HCT116 (cell line): ENCODE measurements around the gene C5orf34. TPM values are rescaled to one million over a fixed set of nuclear protein-coding genes. Genes with fewer than 3 reads are reported as not detected.

Experiments
- ATAC-seq: fragments of 200-7000 bp; cut with Tn5 transposase; 2 replicates; pipeline ENCODE4 v1.9.1; 2020; ENCODE audit warnings: mild to moderate bottlenecking, moderate library complexity
- BruUV-seq: library from RNA; stranded (reverse); fragments of 400-500 nt; replicated peaks from 2 replicates; lab custom pipeline; 2021; lab: Mats Ljungman, UMichigan
- CTCF ChIA-PET: fragments of 300-600 bp; sonication (Branson Sonifier 250); formaldehyde crosslinking; loops from one replicate; lab custom pipeline; 2021; ENCODE audit warnings: antibody characterized with exemption; lab: Charles Lee
- POLR2A ChIA-PET: fragments of 300-600, 350-600 bp; sonication (Branson Sonifier 250); formaldehyde crosslinking; loops from one replicate; lab custom pipeline; 2021; ENCODE audit warnings: antibody characterized with exemption; lab: Charles Lee
- RAD21 ChIA-PET, 2 experiments: fragments of 300-600 bp; sonication (Branson Sonifier 250); formaldehyde crosslinking; loops; one replicate each; lab custom pipeline; 2023; ENCODE audit warnings: low total read pairs in 2 of 2; ENCODE audit not compliant: uncharacterized antibody in 2 of 2, unreplicated experiment in 2 of 2, low non-redundant PET in 1 of 2; lab: Charles Lee
- DNase-seq: peaks from one replicate; pipeline ENCODE4 v3.0.0-alpha.2; 2010; ENCODE audit warnings: low read depth, low spot score
- H2AFZ ChIP-seq: fragments of 200-600 bp; shearing (Covaris generic), sonication (generic); 2 replicates; pipeline ENCODE4 v1.6.1; 2017; ENCODE audit warnings: low read depth, mixed run types, mixed read lengths, antibody characterized with exemption, low read length; ENCODE audit not compliant: poor library complexity, severe bottlenecking
- H3K27ac ChIP-seq: 2 replicates; pipeline ENCODE4 v1.5.1; 2012; ENCODE audit warnings: low read depth, low read length
- H3K27me3 ChIP-seq: fragments of 200-600 bp; sonication (generic); 2 replicates; pipeline ENCODE4 v1.6.1; 2016; ENCODE audit warnings: mixed run types, low read length, mixed read lengths; ENCODE audit not compliant: insufficient read depth
- H3K36me3 ChIP-seq, 2 experiments: fragments of 200-500 bp in 1 of 2; fragments of 200-600 bp in 1 of 2; sonication (Bioruptor generic) in 1 of 2; sonication (generic) in 1 of 2; 2 replicates each; pipeline versions ENCODE4 v1.5.1 to v1.6.1; 2014 to 2016; ENCODE audit warnings: low read length in 2 of 2, inconsistent platforms in 1 of 2, mixed read lengths in 1 of 2, mixed run types in 1 of 2; ENCODE audit not compliant: insufficient read depth in 2 of 2, control insufficient read depth in 1 of 2
- H3K4me1 ChIP-seq, 2 experiments: fragments of 200-600 bp in 1 of 2; sonication (generic) in 1 of 2; 2 replicates each; pipeline versions ENCODE4 v1.5.1 to v1.6.1; 2012 to 2017; ENCODE audit warnings: low read length in 2 of 2, inconsistent platforms in 1 of 2, mild to moderate bottlenecking in 1 of 2, mixed read lengths in 1 of 2, mixed run types in 1 of 2, moderate library complexity in 1 of 2; ENCODE audit not compliant: insufficient read depth in 2 of 2, control insufficient read depth in 1 of 2
- H3K4me2 ChIP-seq: fragments of 200-600 bp; sonication (generic); 2 replicates; pipeline ENCODE4 v1.6.1; 2017; ENCODE audit warnings: mixed run types, low read length, mixed read lengths
- H3K4me3 ChIP-seq, 2 experiments: fragments of 200-600 bp in 1 of 2; sonication (generic) in 1 of 2; replicated peaks in 1 of 2; 2 replicates each; pipeline ENCODE4 v1.5.1; 2011 to 2016; ENCODE audit warnings: low read length in 2 of 2, control low read depth in 1 of 2, low read depth in 1 of 2, mild to moderate bottlenecking in 1 of 2, mixed read lengths in 1 of 2, mixed run types in 1 of 2
- H3K79me2 ChIP-seq: fragments of 200-600 bp; sonication (generic); 2 replicates; pipeline ENCODE4 v1.6.1; 2017; ENCODE audit warnings: mild to moderate bottlenecking, mixed run types, low read length, moderate library complexity, mixed read lengths; ENCODE audit not compliant: insufficient read depth
- H3K9ac ChIP-seq: fragments of 200-600 bp; sonication (generic); 2 replicates; pipeline ENCODE4 v1.6.1; 2016; ENCODE audit warnings: low read length, mixed read lengths
- H3K9me2 ChIP-seq: fragments of 200-600 bp; sonication (generic), shearing (Covaris generic); 2 replicates; pipeline ENCODE4 v1.6.1; 2017; ENCODE audit warnings: mixed run types, mild to moderate bottlenecking, moderate library complexity; ENCODE audit not compliant: insufficient read depth
- H3K9me3 ChIP-seq, 2 experiments: fragments of 200-500 bp in 1 of 2; fragments of 200-600 bp in 1 of 2; sonication (Bioruptor generic) in 1 of 2; sonication (generic) in 1 of 2; 2 replicates each; pipeline ENCODE4 v1.6.1; 2014 to 2017; ENCODE audit warnings: low read length in 2 of 2, mixed read lengths in 2 of 2, inconsistent platforms in 1 of 2, low read depth in 1 of 2, mild to moderate bottlenecking in 1 of 2, mixed run types in 1 of 2, moderate library complexity in 1 of 2; ENCODE audit not compliant: control insufficient read depth in 1 of 2, insufficient read depth in 1 of 2
- H4K20me1 ChIP-seq: fragments of 200-600 bp; sonication (generic), shearing (Covaris generic); 2 replicates; pipeline ENCODE4 v1.6.1; 2017; ENCODE audit warnings: mixed run types, mild to moderate bottlenecking, moderate library complexity; ENCODE audit not compliant: insufficient read depth
- ATF3 ChIP-seq: IDR thresholded peaks from 2 replicates; pipeline ENCODE4 v1.6.1; 2012
- CBX3 ChIP-seq: IDR thresholded peaks from 2 replicates; pipeline ENCODE4 v1.6.1; 2012; ENCODE audit warnings: low read depth
- CTCF ChIP-seq, 3 experiments: fragments of 200-600 bp in 1 of 3; sonication (generic) in 1 of 3; IDR thresholded peaks in 2 of 3; conservative IDR thresholded peaks in 1 of 3; 2 replicates each; pipeline ENCODE4 v1.5.1; 2012 to 2017; ENCODE audit warnings: low read depth in 2 of 3, low read length in 2 of 3, antibody characterized with exemption in 1 of 3, borderline replicate concordance in 1 of 3, control low read depth in 1 of 3, mild to moderate bottlenecking in 1 of 3, mixed read lengths in 1 of 3, mixed run types in 1 of 3, moderate library complexity in 1 of 3; ENCODE audit not compliant: insufficient read depth in 1 of 3
- EGR1 ChIP-seq: IDR thresholded peaks from 2 replicates; pipeline ENCODE4 v1.6.1; 2012; ENCODE audit warnings: low read depth
- ELF1 ChIP-seq: IDR thresholded peaks from 2 replicates; pipeline ENCODE4 v1.6.1; 2012; ENCODE audit warnings: low read depth, borderline replicate concordance
- FOSL1 ChIP-seq: IDR thresholded peaks from 2 replicates; pipeline ENCODE4 v1.6.1; 2012; ENCODE audit warnings: low read depth
- POLR2A ChIP-seq: IDR thresholded peaks from 2 replicates; pipeline ENCODE4 v1.7.0; 2011; ENCODE audit warnings: borderline replicate concordance; ENCODE audit not compliant: insufficient read depth, insufficient read length; ENCODE audit errors: extremely low read depth
- POLR2AphosphoS5 ChIP-seq: IDR thresholded peaks from 2 replicates; pipeline ENCODE4 v1.6.1; 2011; ENCODE audit warnings: mild to moderate bottlenecking, low read depth, low read length, moderate library complexity
- RAD21 ChIP-seq: IDR thresholded peaks from 2 replicates; pipeline ENCODE4 v1.6.1; 2012; ENCODE audit warnings: low read depth, mild to moderate bottlenecking
- SIN3A ChIP-seq: IDR thresholded peaks from 2 replicates; pipeline ENCODE4 v1.6.1; 2012; ENCODE audit warnings: low read depth
- SP1 ChIP-seq: IDR thresholded peaks from 2 replicates; pipeline ENCODE4 v1.6.1; 2012; ENCODE audit warnings: low read depth
- SRF ChIP-seq: IDR thresholded peaks from 2 replicates; pipeline ENCODE4 v1.6.1; 2012; ENCODE audit warnings: low read depth
- TCF7L2 ChIP-seq: IDR thresholded peaks from 2 replicates; pipeline ENCODE4 v1.7.0; 2011; ENCODE audit warnings: borderline replicate concordance, inconsistent platforms; ENCODE audit not compliant: insufficient read depth, insufficient read length; ENCODE audit errors: extremely low read depth
- ZNF274 ChIP-seq: fragments of 200-500 bp; sonication (Bioruptor generic); IDR thresholded peaks from 2 replicates; pipeline ENCODE4 v1.6.1; 2014; ENCODE audit warnings: mild to moderate bottlenecking, low read depth, low read length, inconsistent platforms
- intact Hi-C: fragments of 100-400 bp; cut with micrococcal nuclease; formaldehyde crosslinking; loops from 2 replicates; pipeline ENCODE4 v1.10.0; 2022
- total RNA-seq: library from RNA; stranded (reverse); gene quantifications from one replicate; pipeline ENCODE4 v1.2.1, GENCODE V29; 2021; ENCODE audit not compliant: unreplicated experiment
- TF ChIP-seq, protein P1 (sequence below): IDR thresholded peaks from 2 replicates; pipeline ENCODE4 v1.6.1; 2011; ENCODE audit warnings: mild to moderate bottlenecking, low read length, moderate library complexity; ENCODE audit not compliant: insufficient replicate concordance; ENCODE audit errors: extremely low read depth

Gene C5orf34
- total RNA-seq, 1 experiment from 2014 or later = 4.8 TPM

DNA sequence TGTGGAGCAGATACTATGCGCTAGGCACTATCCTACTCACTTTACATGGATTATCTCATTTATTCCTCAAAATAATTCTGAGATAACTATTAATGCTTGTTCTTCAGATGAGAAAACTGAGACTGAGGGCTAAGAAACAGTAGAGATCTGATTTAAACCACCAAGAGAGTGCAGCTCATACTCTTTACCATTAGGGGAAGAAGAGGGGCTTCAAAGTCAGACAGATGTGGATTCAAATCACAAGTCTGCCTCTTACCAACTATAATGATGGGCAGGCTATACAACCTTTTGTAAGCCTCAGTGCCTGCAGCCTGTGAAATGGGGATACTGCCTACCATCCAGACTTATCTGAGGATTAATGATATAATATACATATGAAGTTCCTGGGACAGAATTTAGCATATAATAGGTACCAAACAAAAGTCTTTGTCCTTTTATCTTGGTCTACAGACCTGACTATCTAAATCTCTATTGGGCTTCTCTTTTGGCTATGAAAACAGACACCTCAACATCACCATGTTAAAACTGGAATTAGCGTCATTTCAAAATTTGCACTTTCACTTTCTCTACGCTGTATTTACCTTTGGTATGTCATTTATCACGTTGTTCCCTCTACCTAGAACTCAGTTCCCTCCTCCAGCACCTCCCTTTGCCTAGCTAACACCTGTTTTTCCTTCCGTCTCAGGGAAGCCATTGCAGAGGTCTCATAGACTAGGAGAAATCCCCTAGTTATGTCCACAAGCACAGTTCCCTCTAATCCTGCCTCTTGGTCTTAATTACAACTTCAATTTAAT, 17.4 kb downstream of the C5orf34 start:
- no peak overlapping the region for H3K9ac ChIP-seq
- CTCF ChIA-PET = interaction anchor here (1.3 kb wide), 1 partner anchor 13 kb away, joined by 6 read pairs; the partner anchor contains the start of gene TMEM267
- no peak for ATAC-seq

More for the DNA sequence above, 17.4 kb downstream of the C5orf34 start:
- Histone ChIP-seq H3K36me3 (peaks cover 5% of the 10 kb centered on the region in 2 experiments; a peak in 2 of 4 replicates), H3K4me2 (no peak overlapping the region), H3K27ac (no peak overlapping the region), H3K27me3 (no peaks in the 10 kb centered on the region), H3K4me1 (no peaks in the 10 kb centered on the region), H3K4me3 (no peak overlapping the region), H4K20me1 (no peaks in the 10 kb centered on the region), H3K9me3 (no peaks in the 10 kb centered on the region), H3K79me2 (no peaks in the 10 kb centered on the region), H3K9me2 (no peaks in the 10 kb centered on the region), H2AFZ (no peak overlapping the region)
- no peak for TF ChIP-seq SRF
- TF ChIP-seq RAD21 = no peak
- TF ChIP-seq POLR2AphosphoS5 = no peak
- TF ChIP-seq ATF3 = no peak
- no peak for TF ChIP-seq CTCF (IDR thresholded peaks at IDR 0.05 in 2 of 3, conservative IDR thresholded peaks at IDR 0.05 in 1 of 3; ENCODE audit: borderline replicate concordance in 1 of 3, insufficient read depth in 1 of 3, low read depth in 2 of 3, low read length in 2 of 3)
- TF ChIP-seq ZNF274 = no peak
- TF ChIP-seq FOSL1 = no peak
- no peak for TF ChIP-seq SP1
- TF ChIP-seq CBX3 = no peak
- TF ChIP-seq POLR2A = no peak
- TF ChIP-seq EGR1 = no peak
- no peak for TF ChIP-seq ELF1
- TF ChIP-seq, protein P1, sequence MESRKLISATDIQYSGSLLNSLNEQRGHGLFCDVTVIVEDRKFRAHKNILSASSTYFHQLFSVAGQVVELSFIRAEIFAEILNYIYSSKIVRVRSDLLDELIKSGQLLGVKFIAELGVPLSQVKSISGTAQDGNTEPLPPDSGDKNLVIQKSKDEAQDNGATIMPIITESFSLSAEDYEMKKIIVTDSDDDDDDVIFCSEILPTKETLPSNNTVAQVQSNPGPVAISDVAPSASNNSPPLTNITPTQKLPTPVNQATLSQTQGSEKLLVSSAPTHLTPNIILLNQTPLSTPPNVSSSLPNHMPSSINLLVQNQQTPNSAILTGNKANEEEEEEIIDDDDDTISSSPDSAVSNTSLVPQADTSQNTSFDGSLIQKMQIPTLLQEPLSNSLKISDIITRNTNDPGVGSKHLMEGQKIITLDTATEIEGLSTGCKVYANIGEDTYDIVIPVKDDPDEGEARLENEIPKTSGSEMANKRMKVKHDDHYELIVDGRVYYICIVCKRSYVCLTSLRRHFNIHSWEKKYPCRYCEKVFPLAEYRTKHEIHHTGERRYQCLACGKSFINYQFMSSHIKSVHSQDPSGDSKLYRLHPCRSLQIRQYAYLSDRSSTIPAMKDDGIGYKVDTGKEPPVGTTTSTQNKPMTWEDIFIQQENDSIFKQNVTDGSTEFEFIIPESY = no peak
- no peak for TF ChIP-seq SIN3A
- TF ChIP-seq TCF7L2 = no peak
- intact Hi-C loops = no loop called here
- no TSS peak for BruUV-seq
- POLR2A ChIA-PET = interaction anchor here (1.7 kb wide), 1 partner anchor 13 kb away, joined by 3 read pairs; no protein-coding TSS in a partner anchor
- RAD21 ChIA-PET = no interaction called here
- DNase-seq = no peak
